HCT116 (cell line): ENCODE data around the gene SLC25A6.

ENCODE experiments used
- CTCF ChIP-seq, 3 experiments: fragments of 200-600 bp in 1 of 3; sonication (generic) in 1 of 3; IDR thresholded peaks in 2 of 3; conservative IDR thresholded peaks in 1 of 3; 2 replicates each; pipeline ENCODE4 v1.5.1; 2012 to 2017; ENCODE audit warnings: low read depth in 2 of 3, low read length in 2 of 3, antibody characterized with exemption in 1 of 3, borderline replicate concordance in 1 of 3, control low read depth in 1 of 3, mild to moderate bottlenecking in 1 of 3, mixed read lengths in 1 of 3, mixed run types in 1 of 3, moderate library complexity in 1 of 3; ENCODE audit not compliant: insufficient read depth in 1 of 3
- MAX ChIP-seq: IDR thresholded peaks from 2 replicates; pipeline ENCODE4 v1.6.1; 2012
- REST ChIP-seq: IDR thresholded peaks from 2 replicates; pipeline ENCODE4 v1.6.1; 2012; ENCODE audit warnings: low read depth
- ZNF274 ChIP-seq: fragments of 200-500 bp; sonication (Bioruptor generic); IDR thresholded peaks from 2 replicates; pipeline ENCODE4 v1.6.1; 2014; ENCODE audit warnings: mild to moderate bottlenecking, low read depth, low read length, inconsistent platforms

GRCh38 chrX:1424147-1424851, 32.4 kb upstream of the SLC25A6 start:
- TF ChIP-seq ZNF274 (no peak), MAX (no peak), CTCF (IDR thresholded peaks at IDR 0.05 in 2 of 3, conservative IDR thresholded peaks at IDR 0.05 in 1 of 3; ENCODE audit: borderline replicate concordance in 1 of 3, insufficient read depth in 1 of 3, low read depth in 2 of 3, low read length in 2 of 3) (no peak), REST (no peak)
